HG03575 (cell line): ENCODE measurements around the gene PAK3.

Source experiments
- ATAC-seq: cut with Tn5 transposase; IDR thresholded peaks from one replicate; pipeline ENCODE4 v1.9.1; 2021; ENCODE audit not compliant: unreplicated experiment, insufficient number of reproducible peaks, low FRiP score; ENCODE audit errors: extremely low read depth

The PAK3 gene

DNA sequence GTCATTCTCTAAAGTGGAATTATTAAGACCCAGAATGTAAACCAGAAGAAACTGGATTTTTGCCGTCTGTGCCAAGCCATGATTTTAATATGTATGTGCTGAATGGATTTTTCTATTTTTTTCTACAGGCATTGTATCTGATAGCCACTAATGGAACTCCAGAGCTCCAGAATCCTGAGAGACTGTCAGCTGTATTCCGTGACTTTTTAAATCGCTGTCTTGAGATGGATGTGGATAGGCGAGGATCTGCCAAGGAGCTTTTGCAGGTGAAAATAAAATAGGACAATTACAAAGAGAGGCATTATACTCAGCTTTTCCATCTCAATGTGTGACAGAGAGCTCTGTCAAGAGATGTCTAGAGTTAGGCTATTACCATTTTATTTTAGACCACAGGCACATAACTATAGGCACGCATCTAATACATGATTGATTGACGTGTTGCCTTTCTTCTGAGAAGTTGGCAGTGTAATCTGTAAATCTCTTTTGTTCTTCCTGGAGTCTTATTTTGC lies 120.4 kb downstream of the PAK3 start:
- ATAC-seq = no peak

DNA sequence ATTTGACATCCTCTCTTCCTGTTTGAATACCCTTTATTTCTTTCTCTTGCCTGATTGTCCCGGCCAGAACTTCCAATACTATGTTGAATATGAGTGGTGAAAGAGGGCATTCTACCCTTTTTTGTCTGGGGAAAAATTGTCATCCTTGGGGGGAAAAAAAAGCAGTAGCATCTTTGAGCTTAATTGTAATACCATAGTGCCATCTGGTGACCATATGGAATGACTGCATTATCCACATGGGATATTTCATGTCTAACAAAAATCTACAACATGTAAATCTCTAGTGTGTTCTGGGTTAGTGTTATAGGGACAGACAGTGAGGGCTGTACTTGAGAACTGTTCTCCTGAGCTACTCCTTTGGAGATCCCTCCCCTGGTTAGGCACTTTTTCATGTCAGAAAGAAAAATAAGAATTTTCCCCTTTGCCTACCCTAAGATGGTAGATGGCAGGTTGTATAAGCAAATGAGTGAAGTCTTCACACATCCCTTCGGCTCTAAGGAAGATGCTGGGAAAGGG lies 148.3 kb downstream of the PAK3 start:
- no peak for ATAC-seq

DNA sequence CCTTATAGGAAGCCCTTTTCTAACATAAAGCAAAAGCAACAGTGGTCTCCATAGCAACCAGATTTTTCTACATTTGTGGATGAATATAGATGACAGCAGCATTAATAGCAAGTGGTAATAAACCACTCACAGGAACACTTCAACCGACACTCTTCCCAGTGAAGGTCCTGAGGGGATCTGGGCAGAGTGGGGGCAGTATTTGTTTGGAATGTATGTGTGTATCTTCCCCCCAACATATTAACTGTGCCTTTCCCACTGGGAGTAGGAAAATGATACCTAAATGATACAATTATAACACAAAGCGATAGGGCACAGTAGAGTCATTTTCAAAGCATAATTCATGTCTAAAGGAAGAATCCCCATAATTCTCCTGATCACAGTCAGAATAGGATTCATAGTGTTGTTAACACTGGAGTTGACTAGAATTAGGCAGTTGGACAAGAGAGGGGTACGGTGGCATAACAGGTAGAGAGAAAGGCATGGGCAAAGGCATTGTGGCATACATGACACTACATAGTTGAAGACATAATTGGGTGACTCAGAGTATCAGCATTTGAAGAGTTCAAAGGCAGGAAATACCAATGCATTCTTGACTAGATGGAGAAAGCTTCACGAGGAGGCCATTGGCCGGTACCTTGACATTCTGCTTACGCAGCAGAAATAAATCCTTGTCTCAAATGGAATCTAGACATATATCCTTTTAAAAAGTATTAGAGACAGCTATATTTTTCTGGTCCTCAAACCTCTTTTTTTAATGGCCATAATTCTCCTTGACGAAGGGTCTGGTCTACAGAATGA lies 159.1 kb downstream of the PAK3 start:
- no peak for ATAC-seq

DNA sequence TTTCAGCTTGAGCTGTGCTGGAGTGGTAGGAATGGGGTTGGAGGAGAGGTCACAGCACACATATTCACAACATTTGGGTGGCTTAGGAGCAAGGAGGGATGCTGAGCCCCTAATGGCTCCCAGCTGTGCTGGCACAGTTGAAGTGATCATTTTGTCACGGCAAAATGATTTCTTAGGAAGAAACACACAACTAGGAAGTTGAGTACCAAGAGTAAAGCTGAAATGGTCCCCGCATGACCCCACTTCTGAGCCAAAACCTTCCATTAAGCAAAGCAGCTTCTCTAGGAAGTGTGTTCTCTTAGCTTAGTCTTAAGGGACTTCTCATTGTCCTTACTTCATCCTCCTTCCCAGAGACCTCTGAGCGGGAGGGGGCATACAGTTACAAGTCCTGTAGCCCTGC lies 161.7 kb downstream of the PAK3 start:
- no peak for ATAC-seq

DNA sequence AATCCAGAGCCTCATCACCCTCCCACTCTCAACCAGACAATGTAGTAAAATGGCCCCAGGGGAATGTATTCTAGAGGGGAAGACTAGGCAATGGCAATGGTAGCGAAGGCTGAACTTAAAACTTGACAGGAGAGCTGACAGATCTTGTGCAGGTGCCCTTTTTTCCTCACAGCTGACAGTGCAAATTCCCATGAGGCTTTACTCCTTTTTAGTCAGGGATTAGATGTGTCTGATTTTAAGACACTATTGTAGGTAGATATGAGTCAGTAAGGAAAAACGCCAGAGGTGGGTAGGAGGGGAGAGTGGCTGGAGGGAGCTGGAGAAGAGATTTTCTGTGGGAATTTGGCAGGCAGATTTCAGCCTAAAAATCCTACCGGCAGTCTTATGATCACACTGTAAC lies 163.6 kb downstream of the PAK3 start:
- no peak for ATAC-seq

DNA sequence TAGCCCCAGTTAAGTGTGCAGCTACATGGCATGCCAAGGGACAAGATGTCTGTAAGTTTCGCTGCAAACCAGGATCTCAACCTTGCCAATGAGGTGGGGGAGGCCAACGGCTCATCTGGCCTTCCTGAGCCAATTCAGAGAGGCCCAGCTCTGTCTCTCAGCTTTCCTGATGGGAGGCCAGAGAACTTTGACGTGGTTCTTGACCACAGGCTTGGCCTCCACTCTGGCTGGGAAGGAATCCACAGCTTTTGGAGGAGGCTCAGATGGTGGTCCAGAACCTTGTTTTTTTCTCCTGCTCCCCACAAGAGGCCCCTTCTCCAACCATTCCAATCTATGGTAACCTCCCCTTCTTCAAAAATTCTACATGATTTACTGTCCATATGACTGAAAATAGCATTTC lies 164.5 kb downstream of the PAK3 start:
- ATAC-seq = no peak

DNA sequence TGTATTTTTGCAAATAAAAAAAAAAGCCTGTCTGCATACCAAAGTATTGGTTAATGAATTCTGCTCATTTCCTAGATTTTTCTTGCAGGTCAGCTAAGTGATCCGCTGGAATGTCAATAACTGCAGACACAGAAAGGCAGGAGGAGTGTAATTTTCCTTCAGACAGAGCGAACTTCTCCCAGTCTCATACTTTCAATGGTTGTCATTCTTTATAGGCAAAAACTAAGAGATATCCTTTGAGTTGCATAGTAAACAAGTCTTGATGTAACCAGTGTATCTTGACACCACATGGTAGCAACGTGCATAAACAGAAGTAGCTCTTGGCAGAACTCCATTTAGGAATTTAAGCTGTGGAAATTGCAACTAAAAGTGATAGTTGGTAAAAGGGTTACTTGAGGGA lies 166.1 kb downstream of the PAK3 start:
- no peak for ATAC-seq

DNA sequence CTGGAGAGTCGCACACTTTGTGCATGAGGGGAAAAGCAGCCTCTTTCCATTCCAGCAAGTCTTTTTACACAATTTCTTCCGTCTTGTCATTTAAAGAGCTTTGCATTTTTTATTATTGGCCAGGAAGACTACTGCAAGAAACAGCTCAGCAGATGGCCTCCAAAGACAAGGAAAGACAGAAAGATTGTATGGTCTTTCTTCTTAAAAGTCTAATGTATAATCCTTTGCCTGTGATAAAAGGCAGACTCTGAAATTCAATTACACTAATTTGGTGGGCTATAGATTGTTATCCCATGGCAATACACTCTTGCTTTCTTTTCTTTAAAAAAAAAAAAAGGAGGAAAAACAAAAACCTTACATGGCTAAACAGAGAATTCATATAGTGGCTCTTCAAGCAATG lies 168.4 kb downstream of the PAK3 start:
- ATAC-seq = no peak

DNA sequence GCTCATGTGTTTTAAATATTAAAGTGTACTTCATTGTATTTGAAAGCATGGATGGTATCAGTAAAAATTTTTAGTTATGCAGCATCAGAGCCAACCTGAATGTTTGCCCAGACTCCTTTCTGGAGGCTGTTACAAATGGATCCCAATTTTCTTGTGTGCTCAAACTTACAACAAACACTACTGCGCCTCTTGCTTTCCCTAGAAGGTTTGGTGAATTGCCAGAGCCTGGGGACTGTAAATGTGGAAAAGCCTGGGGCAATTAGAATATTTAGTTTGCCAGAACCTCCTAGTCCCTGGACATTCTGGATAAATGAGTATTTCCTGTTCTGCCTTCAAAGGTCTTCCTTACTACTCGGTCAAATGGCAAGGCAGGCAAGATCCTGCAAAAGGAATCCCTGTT lies 169.5 kb downstream of the PAK3 start:
- no peak for ATAC-seq

DNA sequence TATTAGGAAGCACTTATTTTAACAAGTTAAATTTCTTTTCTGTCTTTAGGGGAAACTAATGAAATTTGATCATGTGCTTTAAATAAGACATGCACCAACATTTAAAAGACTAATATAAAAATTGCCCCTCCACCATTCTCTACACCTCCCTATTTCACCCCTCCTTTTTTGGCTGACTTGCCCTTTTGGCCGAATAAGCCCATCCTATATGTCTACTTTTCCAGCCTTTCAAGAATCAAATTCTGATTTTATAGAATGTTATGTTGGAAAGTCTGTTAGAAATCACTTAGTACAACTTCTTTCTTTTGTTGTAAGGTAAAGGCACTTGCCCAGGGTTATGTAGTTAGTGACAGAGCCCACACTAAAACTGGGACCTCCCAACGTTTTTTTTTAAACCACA lies 172.5 kb downstream of the PAK3 start:
- ATAC-seq = no peak

DNA sequence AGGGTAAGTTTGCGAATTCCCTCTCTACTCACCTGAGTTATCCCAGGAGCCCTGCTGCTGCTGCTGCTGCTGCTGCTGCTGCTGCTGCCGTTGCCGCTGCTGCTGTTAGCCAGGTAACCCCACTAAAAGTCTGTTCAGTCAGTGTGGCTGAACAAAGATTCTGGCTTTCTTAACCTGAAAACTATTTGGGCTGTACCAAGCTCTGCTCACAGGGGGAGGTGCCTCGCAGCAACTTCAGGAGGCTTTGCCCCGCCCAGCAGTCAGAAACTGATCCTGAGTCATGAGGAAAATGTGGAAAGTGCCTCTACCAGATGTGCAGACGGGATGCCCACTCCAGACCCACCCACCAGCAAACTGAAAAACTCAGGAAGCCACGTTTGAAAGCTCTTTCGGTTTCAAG lies 174.3 kb downstream of the PAK3 start, which contains the start of gene CAPN6:
TSS of gene CAPN6 (minus strand) at position 145 of the 400 bp plus-strand sequence. CDS start 6,547 bp downstream, outside the sequence.
- ATAC-seq = no peak
